HG02885 (cell line): ENCODE data around the gene CDC42BPB.
A peak's percentile ranks its signal among the peaks of the same experiment; 100 is the strongest.

Source experiments
- ATAC-seq: cut with Tn5 transposase; IDR thresholded peaks from one replicate; pipeline ENCODE4 v1.9.1; 2021; ENCODE audit warnings: mild to moderate bottlenecking; ENCODE audit not compliant: unreplicated experiment, poor library complexity

Gene CDC42BPB

DNA sequence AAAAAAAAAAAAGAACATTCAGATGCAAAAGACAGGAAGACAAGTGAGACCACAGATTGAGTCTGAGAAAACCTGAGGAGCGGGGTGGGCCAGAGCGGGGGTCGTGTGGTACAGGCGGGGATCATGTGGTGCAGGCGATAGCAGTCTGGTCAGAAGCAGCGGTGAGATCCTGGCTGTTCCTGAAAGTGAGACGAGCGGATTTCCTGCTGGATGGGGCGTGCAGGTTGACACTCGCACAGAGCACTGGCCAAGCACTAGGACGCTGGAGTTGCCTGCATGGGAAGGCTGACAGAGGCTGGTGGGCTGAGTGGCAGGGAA, 35.7 kb downstream of the CDC42BPB start:
- ATAC-seq: no peak

DNA sequence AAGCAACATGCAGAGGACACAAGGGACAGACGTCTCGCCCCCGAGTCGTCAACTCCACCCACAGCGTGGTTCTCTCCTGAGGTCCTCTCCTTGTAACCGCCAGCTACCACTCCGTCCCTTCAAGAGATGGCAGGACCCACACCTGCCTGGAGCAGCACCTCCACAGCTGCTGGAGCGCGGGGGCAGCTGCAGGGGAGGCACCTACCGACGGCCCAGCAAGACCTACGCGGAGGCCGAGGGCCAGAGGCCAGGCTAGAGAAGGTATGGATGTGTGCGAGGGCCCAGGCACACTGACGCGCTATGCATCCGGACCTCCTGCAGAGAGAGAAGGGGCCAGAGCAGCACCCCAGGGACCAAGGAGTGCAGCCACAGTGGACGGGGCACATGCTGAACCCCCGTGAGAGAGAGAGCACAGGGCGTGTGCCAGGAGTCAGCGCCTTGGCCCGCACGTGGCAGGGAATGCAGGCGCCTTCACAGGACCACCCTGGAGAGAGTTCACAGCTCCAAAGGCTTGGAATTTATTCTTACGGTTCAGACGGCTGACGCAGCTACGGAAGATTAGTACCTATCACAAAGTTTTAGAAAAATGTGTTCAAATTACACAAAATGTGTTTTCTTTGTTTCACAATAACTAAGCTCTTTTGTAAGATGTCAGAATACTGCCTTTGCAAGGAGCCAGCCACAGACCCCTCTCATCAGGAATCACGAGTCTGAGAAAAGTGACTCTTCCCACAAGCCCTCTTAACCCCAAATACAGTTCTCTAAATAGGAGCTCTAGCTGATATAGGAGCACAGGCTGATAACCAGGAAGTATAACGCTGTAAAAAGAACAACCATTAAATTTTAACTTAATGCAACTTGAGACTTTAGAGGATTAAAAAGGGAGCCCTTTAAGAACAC, 36.8 kb downstream of the CDC42BPB start:
- ATAC-seq: no peak

DNA sequence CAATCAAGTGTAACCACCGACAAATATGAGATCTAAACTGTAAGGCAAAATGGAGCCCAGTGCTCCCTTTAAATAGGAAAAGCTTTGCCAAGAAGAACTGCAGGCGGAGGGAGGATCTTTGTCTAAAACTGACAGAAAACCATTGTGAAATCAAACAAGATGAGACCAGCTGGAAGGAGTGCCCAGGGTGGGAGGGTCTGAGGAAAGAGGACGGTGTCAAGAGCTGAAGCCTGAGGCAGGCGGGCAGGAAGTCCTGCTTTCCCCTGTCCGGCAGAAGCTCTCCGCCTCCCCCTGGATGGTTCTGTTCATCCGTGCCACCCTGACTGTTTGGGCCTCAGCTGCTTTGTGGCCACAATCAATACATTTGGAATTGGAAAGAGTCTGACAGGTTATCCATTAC, 37.5 kb downstream of the CDC42BPB start:
- no peak for ATAC-seq

DNA sequence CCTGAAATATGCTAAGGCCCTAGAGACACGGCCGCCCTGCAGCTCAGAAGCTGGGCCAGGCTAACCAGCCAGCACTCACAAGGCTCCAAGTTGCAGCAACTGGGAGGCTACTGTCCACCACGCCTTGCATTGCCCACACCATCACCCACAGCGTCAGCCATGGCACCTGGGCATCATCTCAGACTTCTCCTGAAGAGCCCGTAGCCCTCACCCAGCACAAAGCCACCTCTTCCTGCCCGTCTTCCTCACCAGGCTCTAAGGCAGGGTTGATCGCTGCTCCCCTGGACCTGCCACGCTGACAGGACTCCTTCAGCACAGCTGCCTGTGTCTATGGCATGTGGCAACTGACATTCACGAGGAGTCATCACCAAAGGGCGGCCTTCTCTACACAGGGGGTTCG, 38.1 kb downstream of the CDC42BPB start:
- no peak for ATAC-seq

DNA sequence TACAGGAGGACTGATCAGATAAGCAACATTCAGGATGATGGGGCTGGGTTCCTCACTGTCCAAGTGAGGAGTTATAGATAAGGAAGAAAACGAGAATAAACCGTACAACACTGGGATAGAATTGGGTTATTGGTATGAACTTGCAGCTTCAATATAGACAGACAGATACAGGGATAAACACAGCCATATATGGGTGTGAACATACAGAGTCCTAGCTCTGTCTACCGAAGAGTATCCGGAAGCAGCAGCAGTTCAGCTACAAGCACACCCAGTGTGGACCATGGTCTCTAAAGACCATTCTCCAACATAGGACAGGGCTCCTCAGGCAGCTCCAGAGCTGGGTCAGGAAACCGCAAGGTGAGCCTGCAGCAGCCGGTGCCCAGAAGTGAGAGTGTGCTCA, 40.8 kb downstream of the CDC42BPB start:
- ATAC-seq: no peak

DNA sequence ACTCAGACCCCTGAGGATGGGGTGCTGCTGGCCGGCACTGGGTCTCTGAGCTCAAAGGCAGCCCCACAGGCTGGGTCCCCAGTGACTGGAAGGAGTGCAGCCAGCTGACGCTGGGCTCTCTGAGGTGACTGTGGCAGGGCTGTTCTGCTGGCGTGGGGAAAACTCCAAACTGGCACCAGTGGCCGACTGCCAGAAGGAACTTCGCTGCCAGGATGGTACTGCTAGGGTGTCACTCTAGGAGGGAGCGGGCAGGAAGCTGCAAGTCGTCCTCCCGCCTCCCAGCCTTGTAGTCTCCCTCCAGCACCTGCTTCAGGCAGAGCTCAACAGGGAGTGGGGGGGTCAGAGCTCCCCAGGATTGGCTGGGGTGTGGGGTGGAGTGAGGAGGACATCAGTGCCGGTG, 41.3 kb downstream of the CDC42BPB start:
- no peak for ATAC-seq

DNA sequence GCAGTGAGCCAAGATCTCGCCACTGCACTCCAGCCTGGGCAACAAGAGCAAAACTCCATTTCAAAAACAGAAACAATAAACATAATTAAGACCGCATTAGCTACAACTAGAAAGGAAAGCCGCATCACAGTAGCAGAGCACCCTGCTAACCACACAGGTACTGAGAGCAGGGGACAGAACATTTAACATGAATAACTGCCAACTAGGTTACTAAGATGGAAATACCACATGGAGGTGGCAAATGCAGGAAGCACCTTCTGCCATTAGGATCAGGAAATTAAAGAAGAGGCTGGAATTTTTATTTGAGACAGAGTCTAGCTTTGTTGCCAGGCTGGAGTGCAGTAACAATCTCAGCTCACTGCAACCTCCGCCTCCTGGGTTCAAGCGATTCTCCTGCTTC, 41.9 kb downstream of the CDC42BPB start:
- no peak for ATAC-seq

DNA sequence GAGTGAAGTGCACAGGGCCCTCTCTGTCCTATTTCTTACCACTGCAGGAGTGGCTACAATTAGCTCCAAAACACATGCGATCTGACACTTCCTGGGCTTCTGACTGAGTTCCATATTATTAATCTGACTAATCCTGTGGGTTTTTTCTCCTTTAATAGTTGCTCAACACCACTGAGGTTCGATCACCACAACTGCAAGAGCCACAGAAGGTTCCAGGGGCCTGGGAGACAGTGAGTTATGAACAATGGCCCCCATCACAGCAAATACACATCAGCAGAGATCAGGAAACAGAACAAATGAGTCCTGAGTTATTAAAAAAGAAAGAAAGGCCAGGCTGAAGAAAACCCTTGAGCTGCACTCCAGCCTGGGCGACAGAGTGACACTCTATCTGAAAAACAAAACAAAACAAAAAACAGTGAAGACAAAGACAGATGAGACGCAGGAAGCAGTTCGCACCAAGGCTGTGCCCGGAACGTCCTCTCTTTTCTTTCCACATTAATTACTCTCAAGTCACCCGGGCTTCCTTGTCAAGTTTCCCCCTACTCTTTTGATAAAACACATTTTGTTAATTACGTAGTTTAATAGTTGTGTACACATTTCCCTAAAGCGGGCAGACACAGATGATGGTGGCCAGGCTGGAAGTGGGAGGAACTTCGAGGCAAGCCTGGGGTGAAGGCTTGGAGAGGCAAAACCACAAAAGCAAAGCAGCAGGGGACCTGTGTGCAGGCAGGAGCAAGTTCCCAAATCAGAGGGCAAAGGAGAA, 42.7 kb downstream of the CDC42BPB start:
- ATAC-seq: no peak

DNA sequence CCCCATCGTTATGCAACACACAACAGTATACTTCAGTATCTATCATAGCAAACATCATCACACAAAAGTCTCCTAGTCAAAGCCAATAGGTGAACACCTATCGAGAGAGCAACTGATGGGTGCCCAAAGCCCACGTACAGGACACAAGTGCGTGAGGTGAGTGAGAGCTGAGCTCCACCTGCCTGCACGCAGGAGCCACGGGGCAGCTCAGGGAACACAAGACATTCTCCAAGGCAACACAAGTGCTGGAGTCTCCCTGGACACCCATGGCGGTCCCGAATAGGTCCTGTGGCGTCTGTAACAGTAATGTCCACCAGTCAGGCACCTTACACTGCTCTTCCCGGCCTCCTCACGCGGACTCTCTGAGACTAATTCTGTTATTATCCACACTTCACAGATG, 44.3 kb downstream of the CDC42BPB start:
- no peak for ATAC-seq

DNA sequence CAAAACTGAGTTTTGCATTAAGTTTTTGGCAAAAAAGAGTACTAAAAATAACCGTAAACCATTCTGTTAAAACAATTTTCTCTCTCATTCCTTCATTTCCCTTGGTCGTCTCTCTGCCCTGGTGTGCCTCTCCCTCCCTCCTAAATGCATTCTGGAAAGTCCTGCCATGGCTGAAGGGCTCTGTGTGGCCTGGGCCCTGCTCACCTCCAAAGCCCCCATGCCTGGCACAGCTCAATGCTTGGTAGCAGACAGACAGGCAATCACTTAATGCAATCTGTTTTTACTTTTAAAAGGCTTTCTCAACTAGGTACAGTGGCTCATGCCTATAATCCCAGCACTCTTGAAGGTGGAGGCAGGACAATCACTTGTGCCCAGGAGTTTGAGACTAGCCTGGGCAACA, 47.8 kb downstream of the CDC42BPB start:
- no peak for ATAC-seq

DNA sequence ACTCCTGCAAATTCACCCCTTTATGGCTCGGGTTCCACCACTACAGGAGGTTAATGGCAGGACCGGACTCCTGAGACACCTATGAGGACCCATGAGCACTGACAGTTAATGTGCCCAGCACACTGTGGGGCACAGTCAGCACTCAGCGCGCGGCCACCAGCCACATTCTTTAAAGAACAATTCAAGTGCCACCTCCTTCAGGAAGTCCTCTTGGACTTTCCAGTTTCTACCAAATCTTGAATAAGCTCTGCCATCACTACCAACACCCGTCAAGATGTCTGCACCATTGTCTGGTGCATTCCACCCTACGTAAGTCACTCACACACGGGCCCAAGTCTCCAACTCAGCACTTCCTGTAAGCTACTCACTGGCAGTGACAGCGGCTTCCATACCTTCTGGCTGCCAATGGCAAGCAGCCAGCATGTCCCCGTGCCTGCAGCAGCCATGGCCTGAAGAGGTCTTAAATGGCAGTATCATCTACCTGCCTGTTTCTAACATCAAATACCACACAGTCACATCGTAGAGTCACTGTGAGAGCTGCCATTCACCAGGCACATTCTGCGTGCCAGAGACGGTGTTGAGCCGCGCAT, 48.5 kb downstream of the CDC42BPB start:
- no peak for ATAC-seq

DNA sequence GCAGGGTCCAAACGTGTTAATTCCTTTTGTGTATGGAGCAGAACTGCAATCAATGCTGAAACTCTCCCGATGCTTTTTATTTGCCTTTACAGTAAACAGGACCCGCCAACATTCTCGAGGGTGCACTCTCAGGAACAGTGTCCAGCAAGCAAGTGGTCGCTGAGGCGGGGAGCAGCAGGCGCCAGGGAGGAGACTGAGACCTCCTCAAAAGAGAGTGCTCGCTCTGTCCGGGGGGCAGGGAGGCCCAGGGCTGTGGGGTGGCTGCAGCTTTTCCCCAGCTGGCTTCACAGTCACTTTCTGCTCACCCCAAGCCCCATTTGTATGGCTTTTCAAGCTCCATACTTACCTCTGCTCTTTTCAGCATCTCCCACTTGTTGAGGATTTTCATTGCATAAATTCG, 49.2 kb downstream of the CDC42BPB start:
- ATAC-seq: no peak

DNA sequence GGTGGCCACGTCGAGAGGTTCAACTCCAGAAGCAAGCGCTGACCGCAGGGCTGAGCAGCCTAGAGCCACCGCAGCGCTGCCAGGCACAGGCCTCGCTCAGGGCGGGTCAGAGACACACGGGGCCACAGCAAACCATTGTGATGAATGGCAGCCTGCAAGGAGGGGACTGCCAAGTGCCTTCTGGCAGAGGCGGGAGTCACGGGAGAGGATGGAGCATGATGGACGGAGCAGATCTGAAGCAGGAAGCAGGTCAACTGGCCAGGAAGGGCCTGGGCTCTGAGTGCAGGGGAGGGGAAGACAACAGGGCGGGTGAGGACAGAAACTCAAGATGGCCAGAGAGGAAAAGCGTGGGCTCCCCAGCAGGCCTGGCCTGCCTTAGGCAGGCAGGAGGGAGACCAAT, 49.8 kb downstream of the CDC42BPB start:
- no peak for ATAC-seq

DNA sequence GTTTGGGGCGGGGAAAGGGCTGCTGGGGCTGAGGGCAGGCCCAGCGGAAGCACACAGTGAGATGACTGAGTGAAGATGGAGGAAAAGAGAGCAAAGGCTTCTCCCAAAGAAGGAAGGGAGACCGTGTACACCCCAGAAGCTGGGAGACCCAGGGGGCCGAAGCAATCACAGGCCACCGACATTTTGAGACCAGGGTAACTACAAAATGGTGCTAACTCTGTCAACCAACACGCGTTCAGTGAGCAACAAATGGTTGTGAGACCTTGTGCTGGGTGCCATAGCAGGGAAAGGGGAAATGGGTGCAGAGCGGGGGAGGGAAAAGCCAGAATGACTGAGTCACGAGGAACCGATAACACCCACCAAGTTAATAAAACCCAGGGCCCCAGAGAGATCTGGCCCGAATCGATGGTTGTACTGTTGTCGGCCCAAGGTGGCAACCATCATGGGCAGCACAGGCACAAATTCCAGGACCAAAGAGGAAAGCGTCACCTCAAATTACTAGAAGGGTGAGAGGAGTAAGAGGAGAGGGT, 50.3 kb downstream of the CDC42BPB start:
- no peak for ATAC-seq

DNA sequence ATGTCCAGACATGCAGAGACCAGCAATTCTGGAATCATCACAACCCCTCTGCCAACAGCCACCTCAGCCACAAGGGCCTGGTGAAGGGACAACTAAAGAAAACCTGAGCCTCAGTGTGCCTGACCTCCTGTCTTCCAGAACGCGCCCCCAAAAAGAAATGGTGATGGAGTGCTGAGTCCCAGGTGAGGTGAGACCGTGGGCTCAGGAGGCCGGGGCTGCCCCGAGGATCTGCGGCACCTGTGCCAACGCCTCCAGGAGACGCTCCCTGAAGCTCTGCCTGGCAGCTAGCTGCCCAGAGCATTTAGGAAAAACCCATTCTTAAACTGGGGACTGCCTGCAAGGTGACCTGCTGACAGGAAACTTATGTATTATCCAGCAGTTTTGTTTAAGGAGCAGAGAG, 51.2 kb downstream of the CDC42BPB start:
- ATAC-seq: no peak

DNA sequence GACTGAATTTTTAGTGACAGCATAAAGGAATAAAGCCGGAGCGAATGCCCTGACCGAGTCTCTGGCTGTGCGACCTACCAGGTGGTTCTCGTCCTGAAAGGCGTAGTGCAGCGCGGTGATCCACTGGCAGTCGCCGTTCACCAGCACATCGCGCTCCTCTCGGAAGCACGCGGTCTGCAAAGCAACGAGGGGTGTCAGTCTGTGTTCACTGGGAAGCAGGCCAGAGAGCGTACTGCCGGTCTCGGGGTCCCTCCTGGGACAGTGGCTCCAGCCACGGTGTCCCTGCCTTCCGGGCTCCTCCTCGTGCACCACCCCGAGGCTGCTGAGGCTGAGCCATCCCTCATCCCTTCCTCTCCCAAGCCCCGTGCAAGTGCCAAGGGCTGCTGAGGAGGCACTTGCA, 53.5 kb downstream of the CDC42BPB start:
- ATAC-seq: no peak

DNA sequence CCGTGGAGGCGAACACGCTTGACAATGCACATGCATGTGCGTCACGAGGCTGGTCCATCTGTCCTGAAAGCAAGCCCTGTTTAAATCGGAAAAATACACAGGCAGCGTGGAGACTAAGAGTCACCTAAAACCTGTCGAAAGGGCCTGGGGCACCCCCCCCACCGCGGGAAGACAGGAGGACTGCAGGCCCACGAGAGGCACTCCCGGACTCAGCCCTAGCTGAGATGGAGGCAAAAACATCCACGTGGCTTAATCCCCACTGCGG, 54.1 kb downstream of the CDC42BPB start:
- ATAC-seq: no peak

DNA sequence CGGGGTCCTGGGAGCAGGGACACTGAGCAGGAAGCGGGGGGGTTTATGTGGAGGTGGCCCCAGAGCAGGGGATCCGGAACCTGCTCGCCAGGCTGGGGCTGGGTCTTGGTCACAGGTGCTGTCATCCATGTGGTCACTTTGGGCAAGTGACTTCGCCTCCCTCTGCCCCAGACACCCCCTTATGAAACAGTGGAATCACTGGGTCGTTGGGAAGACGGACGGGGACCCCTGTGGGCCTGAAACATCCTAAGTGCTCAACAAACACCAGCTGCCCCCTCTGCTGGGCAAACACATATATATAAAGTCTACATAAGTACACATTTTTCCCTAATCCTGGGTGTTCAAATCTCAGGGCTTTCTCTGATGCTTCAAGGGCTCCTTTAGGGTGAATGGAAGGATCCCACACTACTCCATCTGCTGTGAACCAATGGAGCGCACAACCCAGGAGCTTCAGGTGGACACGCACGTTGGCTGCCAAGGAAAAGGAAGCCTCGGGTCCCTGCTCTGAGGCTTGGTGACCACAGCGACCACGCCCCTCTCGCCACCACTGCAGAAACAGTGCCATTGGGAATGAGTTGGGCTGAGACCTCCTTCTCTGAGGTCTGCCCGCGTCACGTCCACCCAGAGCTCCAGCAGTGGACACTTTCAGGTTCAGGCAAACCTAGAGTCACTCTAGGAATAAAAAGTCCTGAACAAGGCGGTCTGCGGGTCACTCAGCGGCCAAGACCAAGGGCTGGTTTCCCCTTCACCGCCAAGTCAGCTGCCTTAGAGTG, 54.6 kb downstream of the CDC42BPB start:
- ATAC-seq: no peak

DNA sequence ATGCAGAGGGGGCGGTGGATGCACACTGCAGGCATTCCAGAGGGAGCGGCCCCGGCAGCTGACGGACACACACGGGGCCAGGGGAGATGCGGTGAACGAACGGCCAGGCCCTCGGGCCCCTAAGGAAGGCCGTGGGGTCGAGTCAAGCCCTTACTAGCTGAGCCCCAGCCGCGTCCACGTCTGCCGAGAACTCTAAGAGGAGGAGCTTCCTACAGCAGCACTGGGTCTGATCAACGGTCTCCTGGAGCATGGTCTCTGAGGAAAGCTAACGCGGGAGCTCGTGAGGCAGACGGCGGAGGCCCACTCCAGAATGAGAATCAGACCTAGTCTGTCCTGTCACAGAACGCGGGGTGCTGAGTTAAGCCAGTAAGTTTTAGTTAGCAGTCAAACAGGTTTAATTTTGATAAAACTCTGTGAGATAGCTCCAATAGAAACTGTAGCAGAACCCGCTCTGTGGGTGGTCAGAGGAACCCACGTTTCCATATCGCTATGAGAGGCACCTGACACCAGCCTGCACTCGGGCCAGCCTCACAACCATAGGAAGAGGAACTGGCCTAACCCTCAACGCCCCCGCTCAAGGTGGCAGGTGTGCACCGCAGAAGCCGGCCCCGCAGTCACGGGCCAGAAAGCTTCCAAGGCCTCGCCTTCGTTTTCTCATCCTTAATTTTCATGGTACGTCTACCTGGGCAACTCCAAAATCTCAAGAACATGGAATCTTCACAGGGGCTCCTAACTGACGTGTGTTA, 55.5 kb downstream of the CDC42BPB start:
- peak; percentile 77 for ATAC-seq

DNA sequence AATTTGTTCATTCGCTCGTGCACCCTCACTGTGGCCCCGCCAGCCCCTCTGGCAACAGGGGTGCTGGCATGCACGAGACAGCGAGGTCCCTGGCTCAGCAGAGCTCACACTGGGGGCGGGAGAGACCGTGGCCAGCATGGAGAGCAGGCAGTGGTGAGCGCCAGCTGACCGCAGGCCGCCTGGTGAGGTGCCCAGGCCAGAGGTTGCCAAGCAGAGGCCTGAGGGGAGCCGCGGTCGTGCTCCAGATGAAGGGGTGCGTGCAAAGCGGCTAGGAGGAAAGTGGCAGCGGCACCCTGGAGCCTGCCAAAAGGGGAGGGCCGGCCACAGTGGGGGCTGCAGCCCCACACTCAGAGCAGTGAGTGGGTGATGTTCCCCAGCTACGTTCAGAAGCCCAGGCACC, 56.1 kb downstream of the CDC42BPB start:
- ATAC-seq: no peak
